Type B pancreatic cell (in vitro differentiated cells): Measurements from ENCODE around the gene SULT1A2. TPM values are rescaled to one million over a fixed set of nuclear protein-coding genes. Genes with fewer than 3 reads are reported as not detected.
"Not testable (repeated sequence)": the region's sequence is repeated elsewhere in the genome, so short reads cannot be mapped to it uniquely, and the experiment has no call there.

ENCODE experiments used
- DNase-seq: peaks from one replicate; pipeline ENCODE4 v3.0.0; 2021; ENCODE audit warnings: mixed read lengths; ENCODE audit not compliant: unreplicated experiment; ENCODE audit errors: extremely low spot score
- H3K27ac Mint-ChIP-seq: 2 replicates; pipeline ENCODE4 v1.8.0; 2021; ENCODE audit warnings: mild to moderate bottlenecking, mixed read lengths
- H3K27me3 Mint-ChIP-seq: 2 replicates; pipeline ENCODE4 v1.8.0; 2021; ENCODE audit warnings: mixed read lengths
- H3K36me3 Mint-ChIP-seq: 2 replicates; pipeline ENCODE4 v1.8.0; 2021; ENCODE audit warnings: mixed read lengths
- H3K4me1 Mint-ChIP-seq: one replicate; pipeline ENCODE4 v1.8.0; 2021; ENCODE audit warnings: mixed read lengths; ENCODE audit not compliant: unreplicated experiment
- H3K4me3 Mint-ChIP-seq: 2 replicates; pipeline ENCODE4 v1.8.0; 2021; ENCODE audit warnings: mild to moderate bottlenecking, mixed read lengths
- H3K9me3 Mint-ChIP-seq: 2 replicates; pipeline ENCODE4 v1.8.0; 2021; ENCODE audit warnings: mixed read lengths
- CTCF ChIP-seq: fragments of 200-600 bp; sonication (generic); conservative IDR thresholded peaks from 2 replicates; pipeline ENCODE4 v1.5.0; 2021; ENCODE audit warnings: antibody characterized with exemption, mild to moderate bottlenecking
- total RNA-seq: library from RNA; stranded (reverse); gene quantifications from 2 replicates; pipeline ENCODE4 v1.2.1, GENCODE V29; 2021; ENCODE audit warnings: low replicate concordance

Gene SULT1A2
- total RNA-seq, 1 donor from 2014 or later, result 3.5 TPM

- peak overlapping the region; percentile 87 for H3K27ac Mint-ChIP-seq
- TF ChIP-seq CTCF, result no peak
- peak overlapping the region; percentile 74 for H3K4me3 Mint-ChIP-seq
- H3K36me3 Mint-ChIP-seq, result peaks cover 3% of the 10 kb centered on the region
- H3K4me1 Mint-ChIP-seq, result peaks cover 16% of the 10 kb centered on the region
- no peaks in the 10 kb centered on the region for H3K27me3 Mint-ChIP-seq
- no peak for DNase-seq
- no peaks in the 10 kb centered on the region for H3K9me3 Mint-ChIP-seq
Observed at GRCh38 chr16:28597692-28598261, 927 bp upstream of the SULT1A2 start.

GRCh38 chr16:28596115-28596630 lies 677 bp downstream of the SULT1A2 start:
- H3K4me1 Mint-ChIP-seq, result peaks cover 16% of the 10 kb centered on the region
- no peaks in the 10 kb centered on the region for H3K27me3 Mint-ChIP-seq
- peak overlapping the region; percentile 31 for H3K4me3 Mint-ChIP-seq
- peaks cover 3% of the 10 kb centered on the region for H3K36me3 Mint-ChIP-seq
- H3K27ac Mint-ChIP-seq, result peak overlapping the region; percentile 87
- no peak for DNase-seq
- no peaks in the 10 kb centered on the region for H3K9me3 Mint-ChIP-seq
- TF ChIP-seq CTCF, result no peak

- not testable (repeated sequence) for H3K4me3 Mint-ChIP-seq, H3K9me3 Mint-ChIP-seq, H3K27ac Mint-ChIP-seq, DNase-seq, H3K27me3 Mint-ChIP-seq, H3K36me3 Mint-ChIP-seq
- peaks cover 16% of the 10 kb centered on the region for H3K4me1 Mint-ChIP-seq
Observed at GRCh38 chr16:28595451-28595850, 1.4 kb downstream of the SULT1A2 start.

GRCh38 chr16:28592979-28593553 lies 3.8 kb downstream of the SULT1A2 start:
- Mint-ChIP-seq H3K4me1 (peaks cover 15% of the 10 kb centered on the region), H3K27ac (no peak overlapping the region), H3K4me3 (no peak overlapping the region), H3K27me3 (no peaks in the 10 kb centered on the region), H3K9me3 (no peaks in the 10 kb centered on the region), H3K36me3 (peaks cover 3% of the 10 kb centered on the region)
- TF ChIP-seq CTCF, result no peak
- DNase-seq, result no peak

GRCh38 chr16:28592511-28592910 lies 4.3 kb downstream of the SULT1A2 start:
- H3K36me3 Mint-ChIP-seq, result peaks cover 3% of the 10 kb centered on the region
- H3K27ac Mint-ChIP-seq, result no peak overlapping the region
- no peak for DNase-seq

More at GRCh38 chr16:28592511-28592910, 4.3 kb downstream of the SULT1A2 start:
- no peak overlapping the region for H3K4me3 Mint-ChIP-seq
- H3K9me3 Mint-ChIP-seq, result no peaks in the 10 kb centered on the region
- peaks cover 10% of the 10 kb centered on the region for H3K4me1 Mint-ChIP-seq
- no peak for TF ChIP-seq CTCF
- H3K27me3 Mint-ChIP-seq, result no peaks in the 10 kb centered on the region
